ENCODE data around the gene BCO1.

- TF ChIP-seq, protein P1, sequence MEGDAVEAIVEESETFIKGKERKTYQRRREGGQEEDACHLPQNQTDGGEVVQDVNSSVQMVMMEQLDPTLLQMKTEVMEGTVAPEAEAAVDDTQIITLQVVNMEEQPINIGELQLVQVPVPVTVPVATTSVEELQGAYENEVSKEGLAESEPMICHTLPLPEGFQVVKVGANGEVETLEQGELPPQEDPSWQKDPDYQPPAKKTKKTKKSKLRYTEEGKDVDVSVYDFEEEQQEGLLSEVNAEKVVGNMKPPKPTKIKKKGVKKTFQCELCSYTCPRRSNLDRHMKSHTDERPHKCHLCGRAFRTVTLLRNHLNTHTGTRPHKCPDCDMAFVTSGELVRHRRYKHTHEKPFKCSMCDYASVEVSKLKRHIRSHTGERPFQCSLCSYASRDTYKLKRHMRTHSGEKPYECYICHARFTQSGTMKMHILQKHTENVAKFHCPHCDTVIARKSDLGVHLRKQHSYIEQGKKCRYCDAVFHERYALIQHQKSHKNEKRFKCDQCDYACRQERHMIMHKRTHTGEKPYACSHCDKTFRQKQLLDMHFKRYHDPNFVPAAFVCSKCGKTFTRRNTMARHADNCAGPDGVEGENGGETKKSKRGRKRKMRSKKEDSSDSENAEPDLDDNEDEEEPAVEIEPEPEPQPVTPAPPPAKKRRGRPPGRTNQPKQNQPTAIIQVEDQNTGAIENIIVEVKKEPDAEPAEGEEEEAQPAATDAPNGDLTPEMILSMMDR (IDR thresholded peaks at IDR 0.05), result no peak
- TF ChIP-seq POLR2A (IDR thresholded peaks at IDR 0.05) (no peak), POLR2AphosphoS5 (IDR thresholded peaks at IDR 0.05) (no peak)
Observed at GRCh38 chr16:81310045-81310644, 71.7 kb downstream of the BCO1 start.

Measured in sigmoid colon (tissue), 4 donors.